HG02678 (cell line): Measurements from ENCODE around the gene TATDN2.

Experiments used
- ATAC-seq: cut with Tn5 transposase; IDR thresholded peaks from one replicate; pipeline ENCODE4 v1.9.1; 2021; ENCODE audit warnings: mild to moderate bottlenecking, moderate library complexity; ENCODE audit not compliant: unreplicated experiment

The TATDN2 gene

DNA sequence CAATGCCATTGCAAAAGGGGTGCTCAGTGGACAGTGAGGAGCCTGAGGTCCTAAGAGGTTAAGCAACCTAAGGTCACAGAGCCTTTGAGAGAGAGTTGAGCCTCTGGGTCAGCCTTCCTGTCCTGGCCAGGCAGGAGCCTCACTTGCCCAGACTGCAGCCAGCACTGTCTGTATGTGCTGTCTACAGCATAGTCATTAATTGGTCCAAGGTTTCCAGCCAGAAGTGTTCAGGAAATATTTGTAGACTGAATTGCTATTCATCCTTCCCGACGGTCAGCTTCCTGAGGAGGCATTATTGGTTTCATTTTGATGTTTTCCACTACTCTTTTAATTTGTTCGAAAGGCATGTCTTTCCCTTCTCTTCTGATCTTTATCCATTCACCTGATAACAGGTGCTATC lies 64.6 kb downstream of the TATDN2 start:
- no peak for ATAC-seq

- no peak for ATAC-seq
These were observed 66.8 kb downstream of the TATDN2 start for GRCh38 chr3:10315101-10315500.

DNA sequence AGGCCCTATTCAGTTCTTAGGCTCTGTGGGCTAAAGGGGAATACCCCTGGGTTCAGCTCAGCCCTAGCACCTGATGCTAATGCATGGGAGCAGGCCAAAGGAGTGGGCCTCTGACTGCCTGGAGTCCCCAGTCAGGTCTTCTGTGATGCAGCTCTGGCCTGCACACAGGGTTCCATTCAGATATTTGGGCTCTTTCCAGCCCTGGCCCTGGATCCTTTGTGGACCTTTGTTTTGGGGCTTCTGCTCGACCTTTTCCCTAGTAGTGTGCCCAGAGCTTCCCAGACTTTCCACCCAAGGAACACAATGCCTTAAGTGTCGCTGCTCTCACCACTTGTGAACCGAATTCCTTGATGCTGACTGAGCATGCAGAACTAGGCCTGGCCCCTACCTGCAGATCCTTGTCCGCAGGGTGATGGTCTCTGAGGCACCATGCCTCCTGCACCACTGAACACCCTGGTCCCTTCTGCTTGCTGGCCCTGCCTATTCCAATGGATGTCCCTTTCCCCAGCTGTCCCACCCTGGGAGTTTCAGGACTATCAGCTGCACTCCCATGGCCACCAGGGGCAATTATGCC lies 67.6 kb downstream of the TATDN2 start:
- ATAC-seq: no peak

DNA sequence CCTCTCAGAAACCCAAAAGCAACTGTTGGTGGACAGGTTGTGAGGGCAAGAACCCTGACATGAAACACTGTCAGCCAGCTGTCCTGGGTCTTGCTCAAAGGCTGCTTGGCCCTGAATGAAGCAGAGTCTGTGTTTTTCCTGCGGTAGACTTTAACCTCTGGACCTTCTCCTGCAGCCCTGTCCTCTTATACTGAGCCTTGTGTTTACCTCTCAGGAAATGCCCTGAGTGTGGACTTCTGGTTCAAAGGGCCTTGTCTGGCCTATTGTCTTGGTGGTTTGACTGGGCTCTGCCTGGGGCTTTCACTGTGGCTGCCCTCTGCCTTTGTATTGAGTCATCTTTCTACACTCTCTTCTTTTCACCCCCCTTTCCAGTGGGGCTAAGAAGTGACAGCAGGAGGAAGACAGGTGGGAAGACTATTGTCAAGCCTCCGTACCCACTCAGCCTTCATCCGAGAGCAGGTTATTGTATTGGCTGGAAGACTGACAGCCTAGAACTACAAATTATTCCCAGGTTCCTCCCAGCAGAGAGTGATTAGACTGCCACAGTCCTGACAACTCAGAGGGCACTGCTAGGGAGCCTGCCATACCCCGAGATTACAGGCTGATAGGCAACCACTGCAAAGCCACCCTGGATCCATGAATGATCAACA lies 69.2 kb downstream of the TATDN2 start:
- ATAC-seq: no peak

- no peak for ATAC-seq
These were observed 69.7 kb downstream of the TATDN2 start for GRCh38 chr3:10317961-10318350.

DNA sequence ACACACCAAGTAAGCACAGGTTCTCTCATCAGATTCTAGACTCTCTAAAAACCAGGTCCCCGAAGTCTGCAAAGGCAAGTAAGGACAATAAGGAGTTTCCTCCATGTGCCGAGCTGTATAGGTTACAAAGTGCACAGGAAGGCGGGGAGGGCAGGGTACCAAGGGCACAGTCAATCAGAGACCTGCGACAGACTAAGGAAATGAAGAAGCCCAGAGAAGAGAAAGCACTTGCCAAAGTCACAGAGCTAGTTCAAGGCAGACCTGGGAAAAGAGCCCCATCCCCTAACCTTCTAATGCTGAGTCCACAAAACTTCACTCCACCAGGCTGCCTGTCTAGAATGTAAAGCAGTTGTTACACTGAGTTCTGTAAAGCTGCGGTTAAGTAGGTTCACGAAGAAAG lies 71.0 kb downstream of the TATDN2 start:
- ATAC-seq: no peak

- ATAC-seq: no peak
These were observed 71.5 kb downstream of the TATDN2 start for GRCh38 chr3:10319804-10320203.

DNA sequence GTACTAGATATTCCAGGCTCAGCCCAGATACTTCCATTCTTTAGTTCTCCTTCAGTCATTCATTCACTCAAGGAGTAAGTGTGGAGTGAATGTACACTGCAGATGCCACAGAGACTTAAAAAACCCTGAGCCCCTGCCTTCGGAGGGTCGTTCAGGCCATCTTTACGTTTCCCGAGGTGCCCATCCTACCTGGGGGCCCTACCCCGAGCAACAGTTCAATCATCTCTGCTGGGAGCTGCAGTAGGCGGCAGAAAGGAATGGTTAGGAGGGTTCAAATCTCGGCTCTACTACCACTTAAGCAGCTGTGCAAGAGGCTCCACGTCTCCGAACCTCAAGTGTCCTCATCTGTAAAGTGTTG lies 72.0 kb downstream of the TATDN2 start:
- ATAC-seq: peak; percentile 3

GRCh38 chr3:10321630-10322351 lies 73.5 kb downstream of the TATDN2 start:
- no peak for ATAC-seq

DNA sequence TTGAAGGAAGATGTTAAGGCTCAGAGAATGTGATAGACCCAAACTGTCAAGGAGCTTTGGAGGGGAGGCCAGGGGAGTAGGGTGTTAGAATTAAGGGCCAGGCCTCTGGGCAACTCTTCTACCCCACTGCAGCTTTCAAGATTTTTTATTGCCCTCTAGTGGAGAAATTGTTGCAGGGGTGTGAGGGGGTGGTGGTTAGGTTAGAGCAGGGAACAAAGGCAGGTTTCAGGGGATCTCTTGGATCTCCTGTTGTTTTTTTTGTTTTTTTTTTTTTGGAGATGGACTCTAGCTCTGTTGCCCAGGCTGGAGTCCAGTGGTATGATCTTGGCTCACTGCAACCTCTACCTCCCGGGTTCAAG lies 74.1 kb downstream of the TATDN2 start:
- no peak for ATAC-seq

GRCh38 chr3:10327592-10327991 lies 79.3 kb downstream of the TATDN2 start:
- no peak for ATAC-seq

GRCh38 chr3:10328460-10329071 lies 80.3 kb downstream of the TATDN2 start:
- ATAC-seq: no peak

DNA sequence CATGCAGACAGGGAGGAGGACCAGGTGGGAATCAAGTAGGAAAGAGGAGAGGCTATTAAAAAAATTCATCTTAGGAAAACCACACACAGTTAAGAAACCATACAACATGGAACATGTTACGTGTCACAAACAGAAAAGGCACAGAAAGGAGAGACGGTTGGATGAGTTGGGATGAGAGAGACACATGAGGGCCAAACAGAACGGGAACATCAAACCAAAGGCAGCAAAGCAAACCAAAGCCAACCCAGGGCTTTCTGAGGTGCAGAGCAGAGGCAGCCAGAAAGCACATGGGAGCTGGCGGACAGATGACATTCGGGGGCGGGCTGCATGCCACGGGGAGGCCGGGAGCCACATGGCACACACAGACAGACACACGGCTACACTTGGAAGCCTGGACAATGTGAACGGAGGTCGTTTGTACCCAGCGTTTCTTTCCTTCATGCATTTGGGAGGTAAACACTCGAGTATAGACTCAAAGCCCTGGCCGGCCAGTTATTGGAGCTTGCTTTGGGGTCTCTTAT lies 81.3 kb downstream of the TATDN2 start:
- ATAC-seq: no peak

DNA sequence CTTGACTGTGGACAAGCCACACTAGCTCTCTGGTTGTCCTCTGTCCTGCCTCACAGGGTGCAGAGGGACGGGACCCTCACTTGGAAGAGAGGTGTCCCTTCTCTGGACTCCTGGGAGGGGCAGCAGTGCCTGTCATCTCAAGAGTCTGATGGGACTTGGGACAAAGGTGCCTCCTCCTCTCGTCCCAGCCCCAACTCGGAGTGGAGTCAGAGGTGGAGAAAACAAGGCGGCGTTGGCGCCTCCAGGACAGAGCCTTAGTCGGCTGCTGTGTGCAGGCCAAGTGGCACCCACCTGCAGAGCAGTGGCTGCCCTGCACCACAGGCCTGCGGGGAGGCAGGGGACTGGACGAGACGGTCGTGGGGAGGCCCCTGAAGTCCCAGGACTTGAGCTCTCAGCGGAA lies 82.1 kb downstream of the TATDN2 start:
- no peak for ATAC-seq
